ENCODE measurements around the gene SLC25A39. TPM values are rescaled to one million over a fixed set of nuclear protein-coding genes. Genes with fewer than 3 reads are reported as not detected.
A peak's percentile ranks its signal among the peaks of the same experiment; 100 is the strongest.

Gene SLC25A39
- total and polyA plus RNA-seq, 2 of the 4 experiments (the other 2 are of a cell fraction): 49.1 to 99.7 TPM

- dilution Hi-C loops (cut with HindIII; ENCODE audit: low sequenced_read_pairs, unreplicated experiment): no loop called here
- in situ Hi-C loops (cut with MboI; ENCODE audit: low sequenced_read_pairs): no loop called here
- Histone ChIP-seq H3K23ac (ENCODE audit: low read depth, low read length) (no peak overlapping the region), H3K4me1 (ENCODE audit: control insufficient read depth, insufficient read depth, low read length) (peaks cover 4% of the 10 kb centered on the region; the same call in 1 of the 2 replicates), H2BK5ac (ENCODE audit: low read depth, low read length, poor library complexity, severe bottlenecking) (no peak overlapping the region), H2AK5ac (ENCODE audit: low read depth, low read length) (no peak overlapping the region), H4K20me1 (ENCODE audit: insufficient read depth, low read length) (peaks cover 4% of the 10 kb centered on the region), H3K9ac (ENCODE audit: low read depth, low read length) (no peak overlapping the region), H3K9me3 (ENCODE audit: control insufficient read depth, insufficient read depth, low read length) (peaks cover 5% of the 10 kb centered on the region), H2AK9ac (replicated peaks; ENCODE audit: low read depth, low read length, poor library complexity) (no peak overlapping the region), H2BK15ac (ENCODE audit: low read depth, low read length) (no peak overlapping the region), H3K9me1 (ENCODE audit: insufficient read depth, low read length) (no peaks in the 10 kb centered on the region; the same call in 1 of the 2 replicates), H4K5ac (ENCODE audit: low read depth, low read length) (no peak overlapping the region), H4K8ac (ENCODE audit: low read depth in 2 of 2, low read length in 2 of 2) (no peak overlapping the region), H2BK20ac (ENCODE audit: low read depth, low read length) (no peak overlapping the region), H2AFZ (replicated peaks; ENCODE audit: low read length, poor library complexity) (peak overlapping the region; percentile 49), H3K27ac (ENCODE audit: insufficient read depth, low read length) (no peak overlapping the region), H4K91ac (ENCODE audit: insufficient read depth, low read depth, low read length) (no peak overlapping the region), H3K36me3 (ENCODE audit: control insufficient read depth, insufficient read depth, low read length) (peaks cover 24% of the 10 kb centered on the region), H3K56ac (ENCODE audit: extremely low read depth, insufficient read depth, low read length) (no peak overlapping the region), H3K4me2 (ENCODE audit: low read depth, low read length) (no peak overlapping the region), H3K14ac (replicated peaks; ENCODE audit: low read depth, low read length) (no peak overlapping the region), H2BK120ac (ENCODE audit: low read depth, low read length) (no peak overlapping the region), H3K18ac (ENCODE audit: low read depth, low read length) (no peak overlapping the region), H3K4ac (ENCODE audit: low read depth, low read length) (no peak overlapping the region), H3K79me1 (ENCODE audit: low read depth in 1 of 2, low read length in 2 of 2) (peaks cover 0 to 5% of the 10 kb centered on the region in 2 experiments; a peak in 1 of 4 replicates), H3K27me3 (ENCODE audit: control insufficient read depth, insufficient read depth, low read length) (peaks cover 46% of the 10 kb centered on the region), H3K4me3 (ENCODE audit: insufficient read depth, low read depth, low read length) (no peak overlapping the region)
- WGBS, 2 experiments (ENCODE audit: extremely low coverage in 2 of 2, insufficient read length in 1 of 2): 60% methylated on average over 1 of the region's 6 CpGs; no CpG with 5 or more reads in 1 of the 2 experiments
- ChIA-PET POLR2A (ENCODE audit: unreplicated experiment) (interaction anchor here (1.0 kb wide), 1 partner anchor 9 kb away, joined by 3 read pairs; the partner anchor contains the start of gene RUNDC3A), CTCF (no interaction called here)
- BruUV-seq (replicated peaks): no TSS peak
- ATAC-seq (ENCODE audit: low read depth): no peak
- intact Hi-C loops (cut with micrococcal nuclease): no loop called here
- no peak for TF ChIP-seq MAZ (IDR thresholded peaks at IDR 0.05; ENCODE audit: borderline replicate concordance, low read depth, low read length)
- no peak for TF ChIP-seq NFE2L2 (IDR thresholded peaks at IDR 0.05; ENCODE audit: low read depth, low read length)
- no peak for TF ChIP-seq CEBPB (IDR thresholded peaks at IDR 0.05; ENCODE audit: low read depth, low read length)
- no peak for TF ChIP-seq RFX5 (IDR thresholded peaks at IDR 0.05; ENCODE audit: low read depth, low read length)
- no peak for TF ChIP-seq CTCF (conservative IDR thresholded peaks at IDR 0.05; ENCODE audit: low read depth, low read length)
- no peak for TF ChIP-seq SMC3 (IDR thresholded peaks at IDR 0.05; ENCODE audit: low read depth, low read length)
- no peak for TF ChIP-seq MAFK (IDR thresholded peaks at IDR 0.05; ENCODE audit: low read depth, low read length)
- no peak for TF ChIP-seq RAD21 (IDR thresholded peaks at IDR 0.05; ENCODE audit: low read length)
- no peak for DNase-seq
Measured at GRCh38 chr17:44317545-44317944, 7.1 kb downstream of the SLC25A39 start.

Data from IMR-90 (cell line).